ENCODE data around the gene ZNF423.

DNA sequence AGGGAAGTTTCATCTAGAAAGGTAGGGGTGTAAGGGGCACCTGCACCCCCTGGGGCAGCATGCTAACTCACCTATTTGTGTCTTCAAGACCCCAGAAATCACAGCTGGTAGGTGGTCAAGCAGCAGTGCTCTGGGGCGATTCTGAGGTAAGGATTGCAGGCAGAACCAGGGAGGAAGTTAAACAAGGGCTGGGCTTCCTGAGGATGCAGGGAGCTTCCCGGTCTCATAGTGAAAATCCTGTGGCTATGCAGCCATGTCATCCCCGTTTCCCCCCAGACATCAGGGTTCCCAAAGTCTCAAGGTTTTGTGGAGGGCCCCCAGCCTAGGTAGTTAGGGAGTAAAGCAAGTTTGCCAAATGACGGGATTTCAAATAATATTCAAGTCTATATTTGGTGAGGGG, 403.8 kb downstream of the ZNF423 start:
- no peak for TF ChIP-seq ZNF707 (CRISPR knock-in tag; conservative IDR thresholded peaks at IDR 0.05)
- no peak for TF ChIP-seq SIN3A (IDR thresholded peaks at IDR 0.05; ENCODE audit: borderline replicate concordance in 2 of 2, control insufficient read depth in 1 of 2, low read depth in 2 of 2, low read length in 2 of 2)
- no peak for TF ChIP-seq STAT5B (CRISPR knock-in tag; IDR thresholded peaks at IDR 0.05)
- no peak for TF ChIP-seq ZNF232 (CRISPR knock-in tag; IDR thresholded peaks at IDR 0.05)
